22Rv1 (cell line): Measurements from ENCODE around the gene FOXA3.
"Not testable (repeated sequence)": the region's sequence is repeated elsewhere in the genome, so short reads cannot be mapped to it uniquely, and the experiment has no call there.

Source experiments
- H3K27ac ChIP-seq: fragments of 450-650 bp; 2 replicates; pipeline ENCODE4 v1.5.1; 2017
- CTCF ChIP-seq: fragments of 450-650 bp; IDR thresholded peaks from 2 replicates; pipeline ENCODE4 v1.5.1; 2017; ENCODE audit warnings: mild to moderate bottlenecking
- ZFX ChIP-seq: fragments of 450-650 bp; IDR thresholded peaks from 2 replicates; pipeline ENCODE4 v1.6.1; 2017; ENCODE audit warnings: antibody characterized with exemption, borderline replicate concordance

Gene FOXA3

GRCh38 chr19:45865269-45865948 lies 1.3 kb downstream of the FOXA3 start:
- H3K27ac ChIP-seq, result no peak overlapping the region
- TF ChIP-seq ZFX (no peak), CTCF (no peak)

GRCh38 chr19:45866400-45867176 lies 2.5 kb downstream of the FOXA3 start:
- no peak overlapping the region for H3K27ac ChIP-seq
- TF ChIP-seq CTCF, result no peak
- no peak for TF ChIP-seq ZFX

GRCh38 chr19:45867241-45867640 lies 3.1 kb downstream of the FOXA3 start:
- H3K27ac ChIP-seq, result not testable (repeated sequence)

- TF ChIP-seq CTCF (no peak), ZFX (no peak)
- no peak overlapping the region for H3K27ac ChIP-seq
These were observed 6.7 kb downstream of the FOXA3 start for GRCh38 chr19:45870798-45871197.

- no peak overlapping the region for H3K27ac ChIP-seq
- TF ChIP-seq ZFX, result no peak
- no peak for TF ChIP-seq CTCF
These were observed 8.2 kb downstream of the FOXA3 start for GRCh38 chr19:45872095-45872919.

GRCh38 chr19:45873219-45873772 lies 9.2 kb downstream of the FOXA3 start:
- H3K27ac ChIP-seq, result no peak overlapping the region
- TF ChIP-seq CTCF (no peak), ZFX (no peak)

GRCh38 chr19:45874620-45874966 lies 10.5 kb downstream of the FOXA3 start:
- no peak overlapping the region for H3K27ac ChIP-seq
- no peak for TF ChIP-seq CTCF
- no peak for TF ChIP-seq ZFX
